Subcutaneous adipose tissue (tissue), 4 donors: ENCODE data around the gene DPP10. TPM values are rescaled to one million over a fixed set of nuclear protein-coding genes. Genes with fewer than 3 reads are reported as not detected.

Experiments
- total RNA-seq, 4 donors: library from RNA; depleted of rRNA; stranded (reverse); fragments of >200 nt; gene quantifications; one replicate each; pipeline ENCODE4 v1.1.0, GENCODE V29; 2016
- TF ChIP-seq, protein P1 (sequence below): fragments of 450-650 bp; IDR thresholded peaks from one replicate; pipeline ENCODE4 v1.5.1; 2016; ENCODE audit warnings: low read depth, mild to moderate bottlenecking, control low read depth, antibody characterized with exemption, moderate library complexity

Gene DPP10
- total RNA-seq, 4 donors from 2014 or later = 0.94 TPM; not detected in 3

GRCh38 chr2:114468343-114468742 is 25.9 kb downstream of the DPP10 start:
- TF ChIP-seq, protein P1, sequence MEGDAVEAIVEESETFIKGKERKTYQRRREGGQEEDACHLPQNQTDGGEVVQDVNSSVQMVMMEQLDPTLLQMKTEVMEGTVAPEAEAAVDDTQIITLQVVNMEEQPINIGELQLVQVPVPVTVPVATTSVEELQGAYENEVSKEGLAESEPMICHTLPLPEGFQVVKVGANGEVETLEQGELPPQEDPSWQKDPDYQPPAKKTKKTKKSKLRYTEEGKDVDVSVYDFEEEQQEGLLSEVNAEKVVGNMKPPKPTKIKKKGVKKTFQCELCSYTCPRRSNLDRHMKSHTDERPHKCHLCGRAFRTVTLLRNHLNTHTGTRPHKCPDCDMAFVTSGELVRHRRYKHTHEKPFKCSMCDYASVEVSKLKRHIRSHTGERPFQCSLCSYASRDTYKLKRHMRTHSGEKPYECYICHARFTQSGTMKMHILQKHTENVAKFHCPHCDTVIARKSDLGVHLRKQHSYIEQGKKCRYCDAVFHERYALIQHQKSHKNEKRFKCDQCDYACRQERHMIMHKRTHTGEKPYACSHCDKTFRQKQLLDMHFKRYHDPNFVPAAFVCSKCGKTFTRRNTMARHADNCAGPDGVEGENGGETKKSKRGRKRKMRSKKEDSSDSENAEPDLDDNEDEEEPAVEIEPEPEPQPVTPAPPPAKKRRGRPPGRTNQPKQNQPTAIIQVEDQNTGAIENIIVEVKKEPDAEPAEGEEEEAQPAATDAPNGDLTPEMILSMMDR = no peak

GRCh38 chr2:114472246-114472645 is 29.8 kb downstream of the DPP10 start:
- TF ChIP-seq, protein P1 = no peak

DNA sequence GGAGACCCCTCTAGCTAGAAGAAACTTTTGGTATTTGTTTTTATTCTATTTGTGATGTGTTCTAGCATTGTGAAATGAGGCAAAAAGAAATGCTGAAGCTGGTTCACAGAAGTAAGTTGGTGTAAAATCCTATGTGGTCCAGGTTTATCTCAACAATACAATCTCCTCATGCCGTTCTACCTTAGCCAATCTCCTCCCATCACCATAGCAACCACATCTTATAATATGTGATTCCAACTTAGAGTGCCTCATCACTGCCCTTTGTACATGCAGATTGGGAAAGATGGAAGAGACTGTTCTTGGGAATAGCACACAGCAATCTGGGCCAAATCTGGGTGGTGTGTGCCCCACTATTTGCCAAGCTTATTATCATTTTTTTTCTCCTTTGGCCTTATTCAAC is 30.3 kb downstream of the DPP10 start:
- TF ChIP-seq, protein P1 = no peak

GRCh38 chr2:114488841-114489530 is 46.5 kb downstream of the DPP10 start:
- TF ChIP-seq, protein P1 = no peak

GRCh38 chr2:114495046-114495445 is 52.6 kb downstream of the DPP10 start:
- TF ChIP-seq, protein P1 = no peak

DNA sequence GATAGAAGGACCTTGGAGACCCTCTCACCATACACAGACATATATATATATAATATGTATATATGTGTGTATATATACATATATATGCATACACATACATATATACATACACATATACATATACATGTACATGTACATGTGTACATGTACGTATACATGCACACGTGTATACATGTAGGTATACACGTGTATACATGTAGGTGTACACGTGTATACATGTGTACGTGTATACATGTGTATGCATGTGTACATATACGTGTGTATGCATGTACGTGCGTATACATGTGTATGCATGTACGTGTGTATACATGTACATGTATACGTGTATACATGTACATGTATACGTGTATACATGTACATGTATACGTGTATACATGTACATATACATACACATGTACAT is 54.5 kb downstream of the DPP10 start:
- TF ChIP-seq, protein P1 = no peak

- TF ChIP-seq, protein P1 = no peak
Observed at GRCh38 chr2:114499101-114499500, 56.7 kb downstream of the DPP10 start.
